Stomach (tissue), 9 donors: ENCODE data around the gene CENPT. TPM values are rescaled to one million over a fixed set of nuclear protein-coding genes. Genes with fewer than 3 reads are reported as not detected.

Experiments
- DNase-seq, 2 donors: peaks; one replicate each; pipeline versions ENCODE4 v3.0.0 to v3.0.0-alpha.2; 2013 to 2019
- H3K27ac ChIP-seq, 5 donors: fragments of 200-600 bp in 4 of 5; sonication (generic) in 4 of 5; one replicate each; pipeline ENCODE4 v1.5.1; 2013 to 2019; ENCODE audit warnings: mild to moderate bottlenecking in 1 of 5, moderate library complexity in 1 of 5
- H3K27me3 ChIP-seq, 3 donors: fragments of 200-600 bp; sonication (generic); one replicate each; pipeline ENCODE4 v1.5.1; 2017 to 2019; ENCODE audit warnings: mixed run types in 1 of 3
- H3K36me3 ChIP-seq, 4 donors: fragments of 200-600 bp; sonication (generic); 1 replicate in 3 of 4; 2 replicates in 1 of 4; pipeline ENCODE4 v1.5.1; 2016 to 2019
- H3K4me1 ChIP-seq, 4 donors: fragments of 200-600 bp; sonication (generic); one replicate each; pipeline ENCODE4 v1.5.1; 2016 to 2019
- H3K4me3 ChIP-seq, 4 donors: fragments of 200-600 bp; sonication (generic) in 3 of 4; one replicate each; pipeline ENCODE4 v1.5.1; 2016 to 2019; ENCODE audit warnings: mild to moderate bottlenecking in 1 of 4
- H3K9me3 ChIP-seq, 4 donors: fragments of 200-600 bp; sonication (generic); one replicate each; pipeline ENCODE4 v1.5.1; 2016 to 2019
- EP300 ChIP-seq: sonication (generic); formaldehyde crosslinking; IDR thresholded peaks from one replicate; pipeline ENCODE4 v1.6.1; 2017; ENCODE audit warnings: antibody characterized with exemption
- POLR2A ChIP-seq, 4 donors: fragments of 450-650 bp; IDR thresholded peaks; one replicate each; pipeline ENCODE4 v1.6.1; 2016; ENCODE audit warnings: antibody characterized with exemption in 4 of 4, control low read depth in 2 of 4, mild to moderate bottlenecking in 1 of 4, moderate library complexity in 1 of 4
- POLR2AphosphoS5 ChIP-seq, 3 donors: sonication (generic); formaldehyde crosslinking; IDR thresholded peaks; one replicate each; pipeline ENCODE4 v1.6.1; 2016; ENCODE audit warnings: antibody characterized with exemption in 3 of 3
- WGBS, 5 donors: extraction: QIAGEN DNeasy Blood & Tissue Kit in 3 of 5; methylation state at CpG; one replicate each; pipeline versions ENCODE4 v1.1.5 to v1.1.7; 2013 to 2018; 5-methylcytosine and 5-hydroxymethylcytosine counted together
- intact Hi-C: fragments of 100-400 bp; cut with DNase I; formaldehyde crosslinking; loops from one replicate; pipeline ENCODE4 v1.15.1; 2023; ENCODE audit warnings: low total_unique reads
- polyA plus RNA-seq, 3 donors: library from polyadenylated mRNA; stranded (reverse); fragments of 200-250 nt; gene quantifications; one replicate each; pipeline ENCODE4 v1.2.3, GENCODE V29; 2013
- total RNA-seq, 5 donors: library from RNA; depleted of rRNA; stranded (reverse); fragments of >200 nt; gene quantifications; one replicate each; pipeline versions ENCODE4 v1.1.0 to v1.2.3, GENCODE V29; 2014 to 2016
- TF ChIP-seq, protein P1 (sequence below), 7 experiments: fragments of 450-650 bp in 4 of 7; fragments of 200-600 bp in 3 of 7; sonication (generic) in 3 of 7; IDR thresholded peaks; one replicate each; pipeline ENCODE4 v1.5.1; 2016 to 2019; ENCODE audit warnings: antibody characterized with exemption in 7 of 7, control low read depth in 2 of 7, mild to moderate bottlenecking in 1 of 7
- donor health status: healthy with polysubstance abuse.
- donor health status: Bipolar disorder and iron deficiency.
- donor health status: healthy.

CENPT gene
- total and polyA plus RNA-seq, 8 donors, result 27.4 to 80.7 (median 56.5) TPM

DNA sequence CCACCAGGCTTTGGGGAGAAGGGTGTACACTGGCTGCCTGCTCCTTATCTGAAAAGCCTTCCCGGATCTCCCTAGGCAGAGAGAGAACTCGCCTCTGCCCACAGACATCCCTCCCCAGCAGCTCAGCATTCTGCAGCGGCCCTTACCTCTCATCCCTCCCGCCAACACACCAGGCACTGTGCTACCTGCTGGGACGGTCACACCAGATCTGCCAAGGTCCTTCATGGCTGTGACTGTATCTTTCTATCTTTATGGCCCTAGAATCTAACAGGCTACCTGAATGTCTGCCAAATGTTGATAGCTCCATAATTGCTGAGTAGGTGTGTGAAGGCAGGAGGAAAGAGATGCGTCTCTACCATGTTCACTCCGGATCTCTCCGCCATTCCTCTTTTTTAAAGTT, 32.9 kb downstream of the CENPT start:
- Histone ChIP-seq H3K9me3 (no peaks in the 10 kb centered on the region), H3K4me1 (peaks cover 0 to 9% (median 3%) of the 10 kb centered on the region in 4 donors), H3K36me3 (no peaks in the 10 kb centered on the region), H3K4me3 (no peak overlapping the region), H3K27ac (no peak overlapping the region), H3K27me3 (no peaks in the 10 kb centered on the region)
- intact Hi-C loops, result loop anchor here (10.0 kb wide), 1 partner anchor 220 kb away; no protein-coding TSS in a partner anchor
- 75 to 86% (median 80%) methylated on average over 8 of the region's 8 CpGs for WGBS, 5 donors
- no peak for DNase-seq
- TF ChIP-seq, protein P1, sequence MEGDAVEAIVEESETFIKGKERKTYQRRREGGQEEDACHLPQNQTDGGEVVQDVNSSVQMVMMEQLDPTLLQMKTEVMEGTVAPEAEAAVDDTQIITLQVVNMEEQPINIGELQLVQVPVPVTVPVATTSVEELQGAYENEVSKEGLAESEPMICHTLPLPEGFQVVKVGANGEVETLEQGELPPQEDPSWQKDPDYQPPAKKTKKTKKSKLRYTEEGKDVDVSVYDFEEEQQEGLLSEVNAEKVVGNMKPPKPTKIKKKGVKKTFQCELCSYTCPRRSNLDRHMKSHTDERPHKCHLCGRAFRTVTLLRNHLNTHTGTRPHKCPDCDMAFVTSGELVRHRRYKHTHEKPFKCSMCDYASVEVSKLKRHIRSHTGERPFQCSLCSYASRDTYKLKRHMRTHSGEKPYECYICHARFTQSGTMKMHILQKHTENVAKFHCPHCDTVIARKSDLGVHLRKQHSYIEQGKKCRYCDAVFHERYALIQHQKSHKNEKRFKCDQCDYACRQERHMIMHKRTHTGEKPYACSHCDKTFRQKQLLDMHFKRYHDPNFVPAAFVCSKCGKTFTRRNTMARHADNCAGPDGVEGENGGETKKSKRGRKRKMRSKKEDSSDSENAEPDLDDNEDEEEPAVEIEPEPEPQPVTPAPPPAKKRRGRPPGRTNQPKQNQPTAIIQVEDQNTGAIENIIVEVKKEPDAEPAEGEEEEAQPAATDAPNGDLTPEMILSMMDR (IDR thresholded peaks at IDR 0.05), result no peak
- TF ChIP-seq POLR2A (IDR thresholded peaks at IDR 0.05), result no peak
- TF ChIP-seq POLR2AphosphoS5 (IDR thresholded peaks at IDR 0.05), result no peak
- TF ChIP-seq EP300, result no peak

DNA sequence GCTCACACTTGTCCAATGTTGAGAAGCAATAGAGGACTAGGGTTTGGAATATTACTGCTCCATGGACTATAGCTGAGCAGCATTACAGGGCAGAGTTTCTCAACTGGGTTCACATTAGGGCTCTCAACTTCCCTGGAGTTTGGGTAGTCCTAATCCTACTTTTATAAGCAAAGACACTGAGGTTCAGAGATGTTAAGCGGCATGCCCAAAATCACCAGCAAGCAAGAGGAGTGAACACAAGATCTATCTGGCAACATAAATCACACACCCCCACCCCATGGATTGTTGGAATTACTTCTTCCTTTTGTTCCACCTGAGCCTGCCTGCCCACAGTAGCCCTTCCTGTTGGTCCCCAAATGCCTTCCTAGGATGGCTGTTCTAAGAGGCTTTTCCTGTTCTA, 35.6 kb downstream of the CENPT start:
- Histone ChIP-seq H3K9me3 (no peaks in the 10 kb centered on the region), H3K27me3 (no peaks in the 10 kb centered on the region), H3K36me3 (no peaks in the 10 kb centered on the region), H3K4me1 (peaks cover 5 to 15% (median 10%) of the 10 kb centered on the region in 4 donors), H3K27ac (no peak overlapping the region), H3K4me3 (no peak overlapping the region)
- WGBS, 5 donors, result 93 to 100% (median 100%) methylated on average over 1 of the region's 1 CpG
- DNase-seq, result no peak
- intact Hi-C loops, result loop anchor here (10.0 kb wide), 1 partner anchor 223 kb away; no protein-coding TSS in a partner anchor
- TF ChIP-seq, protein P1 (IDR thresholded peaks at IDR 0.05), result no peak
- TF ChIP-seq EP300, result no peak

DNA sequence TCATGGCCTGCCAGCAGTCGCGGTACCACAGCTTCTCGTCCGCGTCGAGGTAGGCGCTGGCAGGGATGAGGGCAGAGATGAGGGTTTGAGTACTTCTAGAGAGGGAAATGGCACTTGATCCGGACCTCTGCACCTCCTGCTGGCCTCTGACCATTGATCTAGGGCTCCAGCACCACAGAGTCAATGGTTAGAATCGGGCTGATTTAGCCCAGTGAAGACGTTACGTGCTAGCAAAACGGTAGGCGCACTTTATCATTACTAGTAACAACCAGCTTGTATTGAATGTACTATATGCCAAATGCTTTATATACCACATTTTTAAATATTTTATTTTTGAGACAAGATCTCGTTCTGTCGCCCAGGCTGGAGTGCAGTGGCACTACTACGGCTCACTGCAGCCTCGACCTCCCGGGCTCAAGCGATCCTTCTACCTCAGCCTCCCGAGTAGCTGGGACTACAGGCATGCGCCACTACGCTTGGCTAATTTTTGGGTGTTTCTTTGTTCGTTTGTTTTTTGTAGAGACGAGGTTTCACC, 40.3 kb downstream of the CENPT start:
- Histone ChIP-seq H3K36me3 (peaks cover 0 to 18% (median 17%) of the 10 kb centered on the region in 4 donors), H3K9me3 (no peaks in the 10 kb centered on the region), H3K4me3 (peak overlapping the region; percentile 95 to 99 (median 97)), H3K4me1 (peaks cover 18 to 40% (median 28%) of the 10 kb centered on the region in 4 donors), H3K27me3 (no peaks in the 10 kb centered on the region), H3K27ac (peak overlapping the region; percentile 79 to 94 (median 87))
- no peak for DNase-seq
- TF ChIP-seq EP300 (no peak), POLR2A (IDR thresholded peaks at IDR 0.05) (no peak), POLR2AphosphoS5 (IDR thresholded peaks at IDR 0.05) (no peak)
- TF ChIP-seq, protein P1 (IDR thresholded peaks at IDR 0.05), result no peak
- intact Hi-C loops, result no loop called here
- 25 to 41% (median 28%) methylated on average over 17 to 24 of the region's 24 CpGs for whole genome bisulfite sequencing, 5 donors

DNA sequence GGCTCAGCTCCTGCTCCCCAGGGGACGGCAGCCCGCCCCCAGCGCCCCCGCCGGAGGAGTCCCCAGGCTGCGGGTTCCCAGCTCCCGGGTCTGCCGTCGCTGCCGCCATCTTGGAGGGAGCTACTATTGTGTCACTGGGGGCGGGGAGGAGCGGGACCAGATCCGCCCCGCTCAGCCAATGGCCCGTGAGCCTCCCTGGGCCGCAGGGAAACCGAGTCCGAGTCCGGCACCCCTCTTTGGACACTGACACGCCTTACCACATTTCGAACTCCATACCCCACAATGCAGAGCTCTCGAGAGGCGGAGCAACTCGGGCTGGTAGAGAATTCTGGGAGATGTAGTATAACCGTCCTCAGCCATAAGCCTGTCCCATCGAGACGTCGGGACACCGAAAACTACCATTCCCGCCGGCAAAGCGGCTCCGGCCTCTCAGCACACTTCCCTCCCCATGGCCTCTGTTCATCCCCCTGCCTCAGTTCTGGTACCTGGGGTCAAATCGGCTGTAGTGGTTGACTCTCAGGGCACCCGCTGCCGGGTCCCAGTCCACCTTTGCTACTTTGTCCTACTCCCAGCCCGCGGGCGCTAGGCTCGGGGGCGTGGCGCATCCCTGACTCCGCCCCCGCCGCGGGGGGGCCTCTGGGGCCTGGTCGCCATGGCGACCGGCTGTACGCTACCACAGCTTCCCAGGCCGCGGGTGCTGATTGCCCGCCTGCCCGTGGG, 40.9 kb downstream of the CENPT start, which contains the start of the genes RANBP10 and TSNAXIP1:
Gene RANBP10, minus strand, starts transcription at position 133 of the 720 bp plus-strand sequence. Its CDS starts 24 bp downstream, at position 109.
Gene TSNAXIP1, plus strand, starts transcription at position 462 of the 720 bp plus-strand sequence. CDS start 261 bp downstream, outside the sequence.
- Histone ChIP-seq H3K27me3 (no peaks in the 10 kb centered on the region), H3K4me1 (peaks cover 18 to 46% (median 32%) of the 10 kb centered on the region in 4 donors), H3K9me3 (no peaks in the 10 kb centered on the region), H3K27ac (peak within 1 kb of the TSS; percentile 79 to 94 (median 87)), H3K36me3 (peaks cover 0 to 24% (median 24%) of the 10 kb centered on the region in 4 donors), H3K4me3 (peak within 1 kb of the TSS; percentile 95 to 99 (median 97))
- TF ChIP-seq POLR2A (IDR thresholded peaks at IDR 0.05) (peak in 2 of 4 donors; percentile 60 to 65), EP300 (no peak), POLR2AphosphoS5 (IDR thresholded peaks at IDR 0.05) (peak; percentile 38 to 90 (median 88))
- TF ChIP-seq, protein P1 (IDR thresholded peaks at IDR 0.05), result peak in 1 of 7 experiments; percentile 20
- intact Hi-C loops, result no loop called here
- peak; percentile 97 to 100 for DNase-seq
- WGBS, 5 donors, result 0% methylated on average over 38 to 54 of the region's 54 CpGs
